Stimulated activated CD8-positive, alpha-beta memory T cell treated with anti-CD3 and anti-CD28 coated beads, Interleukin-7, amount 100 ng/mL, for 1 hour (primary cell): ENCODE measurements around the gene SRRM3.
"Not testable (repeated sequence)": the region's sequence is repeated elsewhere in the genome, so short reads cannot be mapped to it uniquely, and the experiment has no call there.

Experiments
- DNase-seq, 2 donors: peaks; one replicate each; pipeline ENCODE4 v3.0.0-alpha.2; 2020; ENCODE audit warnings: low read depth in 2 of 2

SRRM3 gene

GRCh38 chr7:76201732-76202665 is at the start of gene SRRM3:
SRRM3 (plus strand) TSS chr7:76201896; CDS start chr7:76235067, 33,171 bp downstream.
- peak; percentile 49 to 66 for DNase-seq

- DNase-seq = no peak
Measured at GRCh38 chr7:76151932-76152331, 49.8 kb upstream of the SRRM3 start.

- not testable (repeated sequence) for DNase-seq
Measured at GRCh38 chr7:76153571-76154230, 48.0 kb upstream of the SRRM3 start.

GRCh38 chr7:76155938-76156337 is 45.8 kb upstream of the SRRM3 start:
- DNase-seq = no peak

- DNase-seq = not testable (repeated sequence)
Measured at GRCh38 chr7:76156992-76157685, 44.6 kb upstream of the SRRM3 start.

- not testable (repeated sequence) for DNase-seq
Measured at GRCh38 chr7:76158416-76158815, 43.3 kb upstream of the SRRM3 start.

- DNase-seq = not testable (repeated sequence)
Measured at GRCh38 chr7:76162416-76163170, 39.1 kb upstream of the SRRM3 start.

- DNase-seq = not testable (repeated sequence)
Measured at GRCh38 chr7:76163812-76164211, 37.9 kb upstream of the SRRM3 start.

GRCh38 chr7:76165106-76165972 is 36.4 kb upstream of the SRRM3 start:
- no peak for DNase-seq

- DNase-seq = no peak
Measured at GRCh38 chr7:76165973-76166403, 35.7 kb upstream of the SRRM3 start.

- peak; percentile 80 to 81 for DNase-seq
Measured at GRCh38 chr7:76166404-76167255, 35.1 kb upstream of the SRRM3 start.

- no peak for DNase-seq
Measured at GRCh38 chr7:76173566-76174205, 28.0 kb upstream of the SRRM3 start.

GRCh38 chr7:76176951-76177350 is 24.7 kb upstream of the SRRM3 start:
- not testable (repeated sequence) for DNase-seq

GRCh38 chr7:76179686-76180085 is 22.0 kb upstream of the SRRM3 start:
- DNase-seq = no peak

GRCh38 chr7:76182225-76182960 is 19.3 kb upstream of the SRRM3 start:
- DNase-seq = no peak

GRCh38 chr7:76185187-76185896 is 16.4 kb upstream of the SRRM3 start:
- no peak for DNase-seq

GRCh38 chr7:76187272-76187671 is 14.4 kb upstream of the SRRM3 start:
- DNase-seq = no peak

GRCh38 chr7:76189276-76189675 is 12.4 kb upstream of the SRRM3 start:
- DNase-seq = no peak
